A549 treated with Hydrocortisone at 1 μM for 4 hours (cell line): ENCODE data around the gene ASAH2B. TPM values are rescaled to one million over a fixed set of nuclear protein-coding genes. Genes with fewer than 3 reads are reported as not detected.

ENCODE experiments used
- total RNA-seq: library from RNA; stranded (reverse); fragments of 200-300 nt; extraction: Qiagen RNA extraction; gene quantifications from 5 replicates; pipeline ENCODE4 v1.2.3, GENCODE V29; 2022

The ASAH2B gene
- total RNA-seq, result 2.6 to 5.3 TPM (median 4.3 TPM) in 5 replicates

DNA sequence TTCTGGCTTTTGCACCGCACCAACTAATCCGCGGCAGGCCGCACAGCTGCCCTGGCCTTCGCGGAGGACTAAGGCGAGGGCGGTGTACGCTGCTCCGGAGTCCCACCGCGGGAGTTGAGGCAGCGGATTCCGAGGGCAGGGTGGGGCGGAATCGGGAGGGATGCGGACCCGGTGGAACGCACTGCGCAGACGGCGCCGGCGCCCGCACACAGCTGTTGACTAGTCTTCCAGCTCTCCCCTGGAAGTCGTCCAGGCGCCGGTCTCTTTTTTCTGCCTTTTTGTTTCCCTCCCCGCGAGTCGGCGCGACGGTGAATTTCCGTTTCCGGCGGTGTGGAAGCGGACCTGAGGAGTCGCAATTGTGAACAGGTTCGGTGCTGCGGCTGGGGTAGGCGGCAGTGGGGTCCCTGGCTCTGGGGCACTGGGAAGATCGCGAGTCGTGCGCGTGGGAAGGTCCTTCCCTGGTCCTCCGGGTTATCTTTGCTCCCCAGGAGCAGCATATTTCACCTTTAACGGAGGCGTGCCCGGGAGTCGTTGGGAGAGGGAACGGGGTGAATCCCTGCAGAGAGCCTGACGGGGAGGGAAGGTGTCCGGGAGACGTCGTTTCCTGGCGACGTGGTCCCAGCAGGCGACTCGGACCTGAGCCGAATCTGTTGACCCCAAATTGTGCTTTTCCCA is at the start of gene ASAH2B:
ASAH2B (plus strand) TSS at position 319 of the 675 bp plus-strand sequence. CDS start 5,195 bp downstream, outside the sequence.

Other genes with a start within 250 kb of the ASAH2B start
- gene SGMS1, start 116.0 kb upstream of the ASAH2B start, total RNA-seq, result 43.7 to 62.1 TPM (median 53.1 TPM) in 5 replicates
- gene A1CF, start 145.7 kb downstream of the ASAH2B start, total RNA-seq, result 0.01 to 0.13 TPM (median 0.05 TPM) in 3 of 5 replicates, not detected in the others